Stomach smooth muscle (tissue), 2 donors: ENCODE results near the gene INPP5J.
"Not testable (repeated sequence)": the region's sequence is repeated elsewhere in the genome, so short reads cannot be mapped to it uniquely, and the experiment has no call there.

Experiments used
- H3K27ac ChIP-seq: one replicate; pipeline ENCODE4 v1.7.0; 2013; ENCODE audit warnings: mild to moderate bottlenecking, low read length, inconsistent platforms
- H3K27me3 ChIP-seq, 2 donors: one replicate each; pipeline ENCODE4 v1.7.0; 2013; ENCODE audit warnings: low read length in 2 of 2; ENCODE audit not compliant: insufficient read depth in 2 of 2, control insufficient read depth in 1 of 2
- H3K36me3 ChIP-seq, 2 donors: one replicate each; pipeline ENCODE4 v1.7.0; 2013; ENCODE audit warnings: low read length in 2 of 2; ENCODE audit not compliant: control insufficient read depth in 2 of 2, insufficient read depth in 2 of 2
- H3K4me1 ChIP-seq: one replicate; pipeline ENCODE4 v1.7.0; 2013; ENCODE audit warnings: low read length; ENCODE audit not compliant: control insufficient read depth, insufficient read depth
- H3K4me3 ChIP-seq, 2 donors: one replicate each; pipeline ENCODE4 v1.7.0; 2013; ENCODE audit warnings: low read length in 2 of 2
- H3K9ac ChIP-seq, 2 donors: one replicate each; pipeline ENCODE4 v1.7.0; 2013; ENCODE audit warnings: low read length in 2 of 2, mild to moderate bottlenecking in 1 of 2
- H3K9me3 ChIP-seq, 2 donors: one replicate each; pipeline ENCODE4 v1.7.0; 2013; ENCODE audit warnings: low read length in 2 of 2; ENCODE audit not compliant: control insufficient read depth in 2 of 2
- donor health status: healthy.
- donor health status: Pancreatic carcinoma.

The INPP5J gene, protein sequence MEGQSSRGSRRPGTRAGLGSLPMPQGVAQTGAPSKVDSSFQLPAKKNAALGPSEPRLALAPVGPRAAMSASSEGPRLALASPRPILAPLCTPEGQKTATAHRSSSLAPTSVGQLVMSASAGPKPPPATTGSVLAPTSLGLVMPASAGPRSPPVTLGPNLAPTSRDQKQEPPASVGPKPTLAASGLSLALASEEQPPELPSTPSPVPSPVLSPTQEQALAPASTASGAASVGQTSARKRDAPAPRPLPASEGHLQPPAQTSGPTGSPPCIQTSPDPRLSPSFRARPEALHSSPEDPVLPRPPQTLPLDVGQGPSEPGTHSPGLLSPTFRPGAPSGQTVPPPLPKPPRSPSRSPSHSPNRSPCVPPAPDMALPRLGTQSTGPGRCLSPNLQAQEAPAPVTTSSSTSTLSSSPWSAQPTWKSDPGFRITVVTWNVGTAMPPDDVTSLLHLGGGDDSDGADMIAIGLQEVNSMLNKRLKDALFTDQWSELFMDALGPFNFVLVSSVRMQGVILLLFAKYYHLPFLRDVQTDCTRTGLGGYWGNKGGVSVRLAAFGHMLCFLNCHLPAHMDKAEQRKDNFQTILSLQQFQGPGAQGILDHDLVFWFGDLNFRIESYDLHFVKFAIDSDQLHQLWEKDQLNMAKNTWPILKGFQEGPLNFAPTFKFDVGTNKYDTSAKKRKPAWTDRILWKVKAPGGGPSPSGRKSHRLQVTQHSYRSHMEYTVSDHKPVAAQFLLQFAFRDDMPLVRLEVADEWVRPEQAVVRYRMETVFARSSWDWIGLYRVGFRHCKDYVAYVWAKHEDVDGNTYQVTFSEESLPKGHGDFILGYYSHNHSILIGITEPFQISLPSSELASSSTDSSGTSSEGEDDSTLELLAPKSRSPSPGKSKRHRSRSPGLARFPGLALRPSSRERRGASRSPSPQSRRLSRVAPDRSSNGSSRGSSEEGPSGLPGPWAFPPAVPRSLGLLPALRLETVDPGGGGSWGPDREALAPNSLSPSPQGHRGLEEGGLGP

DNA sequence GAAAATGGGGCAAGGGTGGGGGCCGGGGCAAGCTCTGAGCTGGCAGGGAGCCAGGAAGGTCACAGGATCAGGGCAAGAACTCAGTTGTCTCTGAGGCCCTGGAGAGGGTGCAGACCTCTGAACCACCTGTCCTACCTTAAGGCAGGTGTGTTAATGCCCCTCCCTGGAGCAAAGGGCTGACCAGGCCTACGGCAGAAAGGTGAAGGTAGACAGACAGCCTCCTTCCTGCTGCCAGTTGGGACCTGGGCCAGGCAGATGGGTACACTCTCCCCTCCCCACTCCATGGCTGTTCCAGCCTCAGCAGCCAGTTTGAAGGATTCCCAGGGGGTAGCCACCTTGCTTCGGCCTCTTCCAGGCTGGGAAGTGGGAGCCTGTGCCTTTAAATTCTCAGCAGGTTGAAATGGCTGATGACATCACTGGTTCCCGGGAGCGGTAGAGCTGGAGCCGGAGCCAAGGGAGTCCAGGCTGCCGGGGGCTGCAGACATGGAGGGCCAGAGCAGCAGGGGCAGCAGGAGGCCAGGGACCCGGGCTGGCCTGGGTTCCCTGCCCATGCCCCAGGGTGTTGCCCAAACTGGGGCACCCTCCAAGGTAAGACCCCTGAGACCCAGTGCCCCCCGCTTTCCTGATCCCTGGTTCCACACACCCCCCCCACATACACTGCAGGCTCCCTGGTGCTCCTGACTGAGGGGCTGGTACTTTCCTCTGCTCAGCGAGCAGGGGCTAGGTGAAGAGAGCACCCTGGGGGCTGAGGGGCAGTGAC is at the start of gene INPP5J:
Gene INPP5J (plus strand): TSS at position 435 of the 760 bp plus-strand sequence. CDS start 49 bp downstream, at position 484.
- Histone ChIP-seq H3K9me3 (no peaks in the 10 kb centered on the region), H3K4me1 (peaks cover 27% of the 10 kb centered on the region), H3K9ac (peak within 1 kb of the TSS; percentile 81 to 82), H3K27ac (peak within 1 kb of the TSS; percentile 55), H3K27me3 (no peaks in the 10 kb centered on the region), H3K4me3 (peak within 1 kb of the TSS; percentile 74 to 77), H3K36me3 (no peaks in the 10 kb centered on the region)

DNA sequence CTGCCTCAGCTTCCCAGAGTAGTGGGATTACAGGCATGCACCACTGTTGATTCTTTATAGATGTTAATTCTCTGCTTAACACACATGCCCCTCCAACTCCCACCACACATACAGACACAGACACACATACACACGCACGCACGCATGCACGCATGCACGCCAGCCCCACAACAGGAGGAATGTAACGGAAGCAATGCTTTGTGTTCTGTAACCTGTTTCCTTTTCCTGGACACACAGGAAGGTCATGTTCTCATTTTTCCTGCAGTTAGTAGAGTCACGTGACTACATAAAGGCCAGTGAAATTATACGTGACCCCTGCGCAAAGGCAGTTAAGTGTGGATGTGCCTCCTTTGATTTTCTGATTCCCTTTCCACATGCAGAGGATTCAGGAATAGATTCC is 49.6 kb upstream of the INPP5J start:
- not testable (repeated sequence) for H3K36me3 ChIP-seq, H3K4me1 ChIP-seq, H3K9me3 ChIP-seq, H3K9ac ChIP-seq, H3K4me3 ChIP-seq, H3K27ac ChIP-seq, H3K27me3 ChIP-seq

DNA sequence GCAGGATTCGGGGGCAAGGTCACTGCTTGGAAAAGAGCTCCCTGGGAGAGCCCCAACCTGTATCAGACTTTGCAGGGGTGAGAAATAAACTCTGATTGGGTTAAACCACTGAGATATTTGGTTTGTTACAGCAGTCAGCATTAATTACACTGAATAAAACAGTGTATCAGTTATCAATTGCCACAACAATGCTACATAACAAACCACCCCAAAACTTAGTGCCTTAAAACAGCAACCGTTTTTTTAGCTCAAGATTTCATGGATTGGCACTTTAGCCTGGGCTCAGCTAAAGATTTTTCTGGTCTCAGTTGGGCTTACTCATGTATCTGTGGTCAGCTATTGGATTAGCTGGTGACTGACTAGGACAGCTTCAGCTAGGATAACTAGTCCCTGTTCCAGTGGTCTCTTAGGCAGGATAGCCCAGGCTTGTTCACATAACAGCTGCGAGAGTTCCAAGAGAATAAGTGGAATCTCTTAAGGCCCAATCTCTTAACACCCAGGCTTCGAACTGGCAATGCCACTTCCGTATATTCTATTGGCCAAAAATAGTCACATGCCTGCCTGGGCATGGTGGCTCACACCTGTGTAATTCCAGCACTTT is 49.1 kb upstream of the INPP5J start:
- not testable (repeated sequence) for H3K9me3 ChIP-seq, H3K27me3 ChIP-seq, H3K4me3 ChIP-seq, H3K36me3 ChIP-seq, H3K27ac ChIP-seq, H3K4me1 ChIP-seq, H3K9ac ChIP-seq

DNA sequence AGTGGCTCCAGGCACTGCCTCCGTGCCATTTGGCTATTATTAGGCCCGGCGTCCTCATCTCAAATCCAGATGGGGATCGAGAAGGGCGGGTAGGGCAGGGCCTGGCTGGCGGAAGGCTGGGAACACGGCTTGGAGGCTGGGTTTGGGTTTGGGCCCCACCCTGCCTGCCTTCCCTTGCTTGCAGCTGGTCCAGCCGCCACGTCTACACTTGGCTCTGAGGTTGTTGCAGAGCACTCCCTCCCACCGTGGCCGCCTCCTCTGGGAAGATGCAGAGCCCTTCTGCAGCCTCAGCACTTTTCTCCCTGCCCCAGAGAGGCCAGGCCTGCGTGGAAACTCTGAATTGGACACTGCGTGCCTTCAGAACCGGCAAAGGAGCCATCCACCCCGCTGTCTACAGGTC is 46.8 kb upstream of the INPP5J start:
- H3K27ac ChIP-seq, result peak overlapping the region; percentile 37
- H3K4me1 ChIP-seq, result peaks cover 17% of the 10 kb centered on the region
- H3K36me3 ChIP-seq, result no peaks in the 10 kb centered on the region
- no peaks in the 10 kb centered on the region for H3K9me3 ChIP-seq
- no peaks in the 10 kb centered on the region for H3K27me3 ChIP-seq
- H3K9ac ChIP-seq, result no peak overlapping the region
- no peak overlapping the region for H3K4me3 ChIP-seq

DNA sequence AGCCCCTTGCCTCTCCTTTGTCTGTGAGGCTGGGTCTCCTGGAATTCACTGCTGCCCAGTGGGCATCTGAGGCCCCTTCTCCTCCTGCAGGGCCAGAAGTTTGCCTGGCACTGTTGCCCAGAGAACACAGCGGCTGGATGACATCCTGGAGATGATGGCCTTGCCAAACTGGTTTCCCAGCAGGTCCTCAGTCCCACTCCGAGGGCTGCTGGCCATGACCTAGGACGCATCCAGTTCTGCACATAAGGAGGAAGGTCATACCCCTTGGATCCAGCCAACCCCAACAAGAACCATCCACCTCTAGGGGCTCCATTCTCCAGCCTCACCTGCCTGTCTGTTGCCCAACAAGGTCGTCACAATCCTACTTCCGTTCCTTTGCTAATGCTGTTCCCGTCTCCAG is 45.1 kb upstream of the INPP5J start:
- no peaks in the 10 kb centered on the region for H3K9me3 ChIP-seq
- no peak overlapping the region for H3K4me3 ChIP-seq
- H3K4me1 ChIP-seq, result peaks cover 29% of the 10 kb centered on the region
- H3K27me3 ChIP-seq, result no peaks in the 10 kb centered on the region
- no peak overlapping the region for H3K9ac ChIP-seq
- H3K36me3 ChIP-seq, result no peaks in the 10 kb centered on the region
- no peak overlapping the region for H3K27ac ChIP-seq

DNA sequence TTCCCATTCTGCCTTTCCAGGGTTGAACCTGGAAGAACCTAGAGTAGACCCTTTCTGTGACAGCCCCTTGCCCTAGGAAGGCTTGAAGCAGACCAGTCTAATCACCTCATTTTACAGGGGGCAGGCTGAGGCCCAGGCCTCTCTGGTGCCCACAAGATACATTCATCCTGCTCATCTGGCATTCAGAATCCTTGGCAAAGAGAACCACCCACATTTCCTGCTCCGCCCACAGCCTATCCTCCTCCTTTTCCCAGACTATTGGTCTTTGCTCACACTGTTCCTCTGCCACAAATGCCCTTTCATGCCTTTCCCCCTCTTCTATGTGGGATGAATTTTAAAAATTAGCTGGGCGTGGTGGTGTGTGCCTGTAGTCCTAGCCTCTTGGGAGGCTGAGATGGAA is 44.4 kb upstream of the INPP5J start:
- not testable (repeated sequence) for H3K27me3 ChIP-seq, H3K4me3 ChIP-seq, H3K9me3 ChIP-seq, H3K9ac ChIP-seq, H3K36me3 ChIP-seq, H3K27ac ChIP-seq
- peaks cover 37% of the 10 kb centered on the region for H3K4me1 ChIP-seq

DNA sequence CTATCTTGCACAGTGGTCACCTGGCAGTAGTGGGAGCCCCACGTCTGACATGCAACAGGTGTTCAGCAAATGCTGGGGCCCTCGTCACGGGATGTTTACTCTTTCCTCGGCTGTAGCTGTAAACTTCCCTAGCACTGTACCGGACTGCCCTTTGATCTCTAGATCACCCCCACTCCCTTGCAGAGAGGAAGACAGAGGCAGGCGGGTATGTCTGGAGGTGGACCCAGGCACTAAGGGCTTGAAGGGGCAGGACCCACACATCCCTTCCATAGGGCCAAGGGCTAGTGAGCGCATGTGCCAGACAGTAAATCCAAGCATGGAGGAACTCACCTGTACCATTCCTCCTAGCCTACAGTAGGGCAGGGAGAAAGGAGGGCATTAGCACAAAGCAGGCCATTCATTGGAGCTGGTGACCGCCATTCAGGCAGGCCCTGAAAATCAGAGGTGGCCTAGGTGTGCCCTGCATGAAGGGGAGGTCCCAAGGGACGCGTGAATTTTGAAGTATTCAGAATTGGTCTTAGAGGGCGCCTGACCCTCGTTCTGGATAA is 43.6 kb upstream of the INPP5J start:
- H3K27me3 ChIP-seq, result no peaks in the 10 kb centered on the region
- no peak overlapping the region for H3K9ac ChIP-seq
- H3K4me1 ChIP-seq, result peaks cover 44% of the 10 kb centered on the region
- H3K4me3 ChIP-seq, result no peak overlapping the region
- no peak overlapping the region for H3K27ac ChIP-seq
- H3K9me3 ChIP-seq, result no peaks in the 10 kb centered on the region
- peaks cover 0 to 11% of the 10 kb centered on the region in 2 donors for H3K36me3 ChIP-seq

DNA sequence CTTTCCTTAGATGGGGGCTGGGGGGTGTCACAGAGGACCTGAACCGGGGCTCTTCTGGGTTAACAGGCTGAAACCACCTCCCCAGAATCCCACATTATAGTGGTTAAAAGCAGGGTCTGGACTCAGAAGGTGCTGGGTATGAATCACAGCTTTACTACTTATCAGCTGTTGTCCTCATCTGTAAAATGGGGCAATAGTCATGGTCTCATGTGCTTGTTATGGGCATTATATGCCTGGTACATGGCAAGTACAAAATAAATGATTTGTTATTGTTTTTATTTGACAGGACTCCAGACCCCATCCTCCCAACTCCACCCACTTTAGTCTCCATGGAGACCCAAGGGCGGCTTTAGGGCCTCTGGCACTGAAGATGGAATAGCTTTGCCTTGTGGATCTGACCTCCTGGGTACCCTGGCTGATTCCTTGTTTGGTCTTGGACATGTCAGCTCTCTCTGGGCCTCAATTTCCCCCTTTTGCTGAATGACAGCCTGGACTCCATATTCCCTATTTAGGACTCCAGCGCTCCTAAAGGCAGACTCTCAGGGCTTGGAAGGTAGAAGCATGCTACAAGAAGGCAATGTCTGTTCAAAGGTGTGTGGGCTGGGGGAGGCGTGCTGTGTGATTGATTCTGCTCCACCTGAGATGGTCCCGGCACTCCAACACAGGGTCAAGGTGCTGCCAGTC is 42.5 kb upstream of the INPP5J start:
- H3K36me3 ChIP-seq, result peaks cover 0 to 12% of the 10 kb centered on the region in 2 donors
- peaks cover 54% of the 10 kb centered on the region for H3K4me1 ChIP-seq

DNA sequence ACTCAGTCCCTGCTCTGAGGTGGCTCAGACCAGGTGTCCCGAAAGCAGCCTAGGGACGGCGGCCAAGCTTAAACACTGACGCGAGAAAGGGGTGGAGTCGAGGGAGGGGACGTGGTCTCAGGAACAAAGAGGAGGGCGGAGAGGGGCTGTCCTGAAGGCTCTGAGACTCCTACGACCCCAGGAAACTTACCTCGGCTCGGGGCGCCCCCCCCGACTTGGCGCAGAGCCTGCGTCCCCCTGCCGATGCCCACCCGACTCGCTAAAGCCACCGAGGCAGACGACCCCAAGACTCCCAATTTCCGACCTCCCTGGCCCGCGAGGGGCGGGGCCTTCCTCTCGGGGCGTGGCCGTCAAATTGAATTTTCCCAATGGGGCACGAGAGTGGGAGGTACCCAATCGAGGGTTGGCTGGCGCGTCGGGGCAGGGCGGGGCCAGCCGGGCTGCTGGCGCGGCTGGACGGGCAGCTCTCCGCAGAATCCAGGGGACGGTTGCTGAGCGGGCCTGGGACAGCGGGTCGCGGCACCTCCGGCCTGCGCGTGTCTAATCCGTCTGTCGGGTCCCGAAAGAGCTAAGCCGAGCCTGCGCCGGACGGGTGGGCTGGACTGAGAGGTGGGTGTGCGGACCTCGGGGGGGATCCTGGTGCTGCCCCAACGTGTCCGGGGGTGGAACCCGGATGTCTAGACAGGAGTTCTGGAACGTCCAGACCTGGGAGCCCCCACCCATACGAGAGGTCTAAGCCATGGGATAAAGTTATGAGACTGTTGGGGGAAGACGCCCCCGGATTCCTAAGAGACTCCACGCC is 41.7 kb upstream of the INPP5J start, which contains the start of gene SMTN:
Gene SMTN (plus strand): TSS at position 471 of the 802 bp plus-strand sequence. CDS start 1,941 bp downstream, outside the sequence.
- H3K9me3 ChIP-seq, result no peaks in the 10 kb centered on the region
- peaks cover 57% of the 10 kb centered on the region for H3K4me1 ChIP-seq
- H3K36me3 ChIP-seq, result peaks cover 0 to 12% of the 10 kb centered on the region in 2 donors
- peak within 1 kb of the TSS; percentile 92 to 96 for H3K4me3 ChIP-seq
- H3K27ac ChIP-seq, result peak within 1 kb of the TSS; percentile 98
- H3K9ac ChIP-seq, result peak within 1 kb of the TSS; percentile 96 to 98
- H3K27me3 ChIP-seq, result no peaks in the 10 kb centered on the region

More for the DNA sequence above, 42.5 kb upstream of the INPP5J start:
- Histone ChIP-seq H3K4me3 (peak overlapping the region; percentile 68 to 96), H3K27me3 (no peaks in the 10 kb centered on the region), H3K9ac (peak overlapping the region; percentile 96 to 98), H3K9me3 (no peaks in the 10 kb centered on the region), H3K27ac (peak overlapping the region; percentile 98)
